ENCODE results near the gene MBOAT1.

Gene MBOAT1

GRCh38 chr6:20102397-20103073, 109.7 kb downstream of the MBOAT1 start:
- ChIA-PET CTCF (interaction anchor here (1.0 to 2.3 kb wide), 2 partner anchors 8 to 24 kb away, joined by 3 to 12 read pairs; no protein-coding TSS in a partner anchor), POLR2A (no interaction called here)
- Histone ChIP-seq H3K4me3 (ENCODE audit: low read depth, low read length) (no peak overlapping the region), H3K4me1 (ENCODE audit: control insufficient read depth, insufficient read depth, low read length) (no peaks in the 10 kb centered on the region), H3K27ac (ENCODE audit: extremely low read depth, low read depth, low read length) (no peak overlapping the region), H3K9me3 (ENCODE audit: control insufficient read depth, insufficient read depth, low read depth, low read length) (no peaks in the 10 kb centered on the region), H3K36me3 (ENCODE audit: control insufficient read depth in 2 of 2, insufficient read depth in 1 of 2, low read length in 2 of 2) (peaks cover 0 to 5% of the 10 kb centered on the region in 2 experiments; a peak in 1 of 3 replicates)
- TF ChIP-seq ZNF132 (tag by site-specific recombination; IDR thresholded peaks at IDR 0.05; ENCODE audit: borderline replicate concordance) (no peak), ZXDB (tag by site-specific recombination; IDR thresholded peaks at IDR 0.05) (no peak), ZNF292 (tag by site-specific recombination; IDR thresholded peaks at IDR 0.05; ENCODE audit: borderline replicate concordance, low read depth) (no peak), ZNF777 (tag by site-specific recombination; IDR thresholded peaks at IDR 0.05; ENCODE audit: borderline replicate concordance) (no peak), ZNF23 (tag by site-specific recombination; IDR thresholded peaks at IDR 0.05; ENCODE audit: borderline replicate concordance) (no peak), ZNF645 (tag by site-specific recombination; IDR thresholded peaks at IDR 0.05) (no peak), FEZF1 (tag by site-specific recombination; IDR thresholded peaks at IDR 0.05) (no peak), ZNF560 (tag by site-specific recombination; IDR thresholded peaks at IDR 0.05; ENCODE audit: borderline replicate concordance) (no peak), ZNF416 (tag by site-specific recombination; IDR thresholded peaks at IDR 0.05) (no peak), ZNF112 (tag by site-specific recombination; IDR thresholded peaks at IDR 0.05) (no peak)
- TF ChIP-seq, protein P1, sequence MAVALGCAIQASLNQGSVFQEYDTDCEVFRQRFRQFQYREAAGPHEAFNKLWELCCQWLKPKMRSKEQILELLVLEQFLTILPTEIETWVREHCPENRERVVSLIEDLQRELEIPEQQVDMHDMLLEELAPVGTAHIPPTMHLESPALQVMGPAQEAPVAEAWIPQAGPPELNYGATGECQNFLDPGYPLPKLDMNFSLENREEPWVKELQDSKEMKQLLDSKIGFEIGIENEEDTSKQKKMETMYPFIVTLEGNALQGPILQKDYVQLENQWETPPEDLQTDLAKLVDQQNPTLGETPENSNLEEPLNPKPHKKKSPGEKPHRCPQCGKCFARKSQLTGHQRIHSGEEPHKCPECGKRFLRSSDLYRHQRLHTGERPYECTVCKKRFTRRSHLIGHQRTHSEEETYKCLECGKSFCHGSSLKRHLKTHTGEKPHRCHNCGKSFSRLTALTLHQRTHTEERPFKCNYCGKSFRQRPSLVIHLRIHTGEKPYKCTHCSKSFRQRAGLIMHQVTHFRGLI (tag by site-specific recombination; IDR thresholded peaks at IDR 0.05): no peak

DNA sequence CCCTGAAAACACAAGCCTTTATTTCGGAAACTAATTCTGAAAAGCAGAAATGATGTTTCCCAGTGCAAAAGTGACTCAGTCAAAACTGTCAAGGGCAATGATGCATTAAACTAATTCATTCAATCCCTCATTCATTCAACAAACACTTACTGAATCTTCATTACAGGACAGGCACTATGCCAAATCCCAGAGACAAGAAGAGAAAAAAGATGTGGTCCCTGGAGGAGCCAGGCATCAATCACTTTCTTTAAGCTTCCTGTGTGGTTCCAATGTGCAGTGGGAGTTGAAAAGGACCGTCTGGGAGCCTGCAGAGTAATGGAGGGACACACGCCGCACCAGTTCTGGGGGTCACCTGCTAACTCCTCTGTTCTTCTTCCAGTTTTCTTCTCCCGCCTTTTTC, 113.1 kb downstream of the MBOAT1 start:
- Histone ChIP-seq H3K4me1 (ENCODE audit: control insufficient read depth, insufficient read depth, low read length) (no peaks in the 10 kb centered on the region), H3K9me3 (ENCODE audit: control insufficient read depth, insufficient read depth, low read depth, low read length) (no peaks in the 10 kb centered on the region), H3K36me3 (ENCODE audit: control insufficient read depth in 2 of 2, insufficient read depth in 1 of 2, low read length in 2 of 2) (peaks cover 0 to 5% of the 10 kb centered on the region in 2 experiments; a peak in 1 of 3 replicates), H3K27ac (ENCODE audit: extremely low read depth, low read depth, low read length) (no peak overlapping the region), H3K4me3 (ENCODE audit: low read depth, low read length) (no peak overlapping the region)
- TF ChIP-seq SALL2 (tag by site-specific recombination; IDR thresholded peaks at IDR 0.05; ENCODE audit: borderline replicate concordance) (no peak), ZNF133 (tag by site-specific recombination; IDR thresholded peaks at IDR 0.05) (no peak), ZNF830 (tag by site-specific recombination; IDR thresholded peaks at IDR 0.05; ENCODE audit: low read depth) (no peak), CTCF (tag by site-specific recombination; IDR thresholded peaks at IDR 0.05) (no peak), HOXD13 (CRISPR knock-in tag; IDR thresholded peaks at IDR 0.05; ENCODE audit: borderline replicate concordance) (no peak), ZFP41 (tag by site-specific recombination; IDR thresholded peaks at IDR 0.05; ENCODE audit: borderline replicate concordance) (no peak), ZNF350 (tag by site-specific recombination; IDR thresholded peaks at IDR 0.05) (no peak), ZNF121 (tag by site-specific recombination; IDR thresholded peaks at IDR 0.05) (no peak), ZNF157 (tag by site-specific recombination; IDR thresholded peaks at IDR 0.05) (no peak)
- ChIA-PET CTCF (interaction anchor here (10.1 kb wide), 1 partner anchor 28 kb away, joined by 153 read pairs; no protein-coding TSS in a partner anchor), POLR2A (no interaction called here)

All from HEK293 (cell line).